HCT116 (cell line): ENCODE data around the gene FAM181A. TPM values are rescaled to one million over a fixed set of nuclear protein-coding genes. Genes with fewer than 3 reads are reported as not detected.

ENCODE experiments used
- ATAC-seq: fragments of 200-7000 bp; cut with Tn5 transposase; 2 replicates; pipeline ENCODE4 v1.9.1; 2020; ENCODE audit warnings: mild to moderate bottlenecking, moderate library complexity
- BruUV-seq: library from RNA; stranded (reverse); fragments of 400-500 nt; replicated peaks from 2 replicates; lab custom pipeline; 2021; lab: Mats Ljungman, UMichigan
- CTCF ChIA-PET: fragments of 300-600 bp; sonication (Branson Sonifier 250); formaldehyde crosslinking; loops from one replicate; lab custom pipeline; 2021; ENCODE audit warnings: antibody characterized with exemption; lab: Charles Lee
- POLR2A ChIA-PET: fragments of 300-600, 350-600 bp; sonication (Branson Sonifier 250); formaldehyde crosslinking; loops from one replicate; lab custom pipeline; 2021; ENCODE audit warnings: antibody characterized with exemption; lab: Charles Lee
- RAD21 ChIA-PET, 2 experiments: fragments of 300-600 bp; sonication (Branson Sonifier 250); formaldehyde crosslinking; loops; one replicate each; lab custom pipeline; 2023; ENCODE audit warnings: low total read pairs in 2 of 2; ENCODE audit not compliant: uncharacterized antibody in 2 of 2, unreplicated experiment in 2 of 2, low non-redundant PET in 1 of 2; lab: Charles Lee
- DNase-seq: peaks from one replicate; pipeline ENCODE4 v3.0.0-alpha.2; 2010; ENCODE audit warnings: low read depth, low spot score
- H2AFZ ChIP-seq: fragments of 200-600 bp; shearing (Covaris generic), sonication (generic); 2 replicates; pipeline ENCODE4 v1.6.1; 2017; ENCODE audit warnings: low read depth, mixed run types, mixed read lengths, antibody characterized with exemption, low read length; ENCODE audit not compliant: poor library complexity, severe bottlenecking
- H3K27ac ChIP-seq: 2 replicates; pipeline ENCODE4 v1.5.1; 2012; ENCODE audit warnings: low read depth, low read length
- H3K27me3 ChIP-seq: fragments of 200-600 bp; sonication (generic); 2 replicates; pipeline ENCODE4 v1.6.1; 2016; ENCODE audit warnings: mixed run types, low read length, mixed read lengths; ENCODE audit not compliant: insufficient read depth
- H3K36me3 ChIP-seq, 2 experiments: fragments of 200-500 bp in 1 of 2; fragments of 200-600 bp in 1 of 2; sonication (Bioruptor generic) in 1 of 2; sonication (generic) in 1 of 2; 2 replicates each; pipeline versions ENCODE4 v1.5.1 to v1.6.1; 2014 to 2016; ENCODE audit warnings: low read length in 2 of 2, inconsistent platforms in 1 of 2, mixed read lengths in 1 of 2, mixed run types in 1 of 2; ENCODE audit not compliant: insufficient read depth in 2 of 2, control insufficient read depth in 1 of 2
- H3K4me1 ChIP-seq, 2 experiments: fragments of 200-600 bp in 1 of 2; sonication (generic) in 1 of 2; 2 replicates each; pipeline versions ENCODE4 v1.5.1 to v1.6.1; 2012 to 2017; ENCODE audit warnings: low read length in 2 of 2, inconsistent platforms in 1 of 2, mild to moderate bottlenecking in 1 of 2, mixed read lengths in 1 of 2, mixed run types in 1 of 2, moderate library complexity in 1 of 2; ENCODE audit not compliant: insufficient read depth in 2 of 2, control insufficient read depth in 1 of 2
- H3K4me2 ChIP-seq: fragments of 200-600 bp; sonication (generic); 2 replicates; pipeline ENCODE4 v1.6.1; 2017; ENCODE audit warnings: mixed run types, low read length, mixed read lengths
- H3K4me3 ChIP-seq, 2 experiments: fragments of 200-600 bp in 1 of 2; sonication (generic) in 1 of 2; replicated peaks in 1 of 2; 2 replicates each; pipeline ENCODE4 v1.5.1; 2011 to 2016; ENCODE audit warnings: low read length in 2 of 2, control low read depth in 1 of 2, low read depth in 1 of 2, mild to moderate bottlenecking in 1 of 2, mixed read lengths in 1 of 2, mixed run types in 1 of 2
- H3K79me2 ChIP-seq: fragments of 200-600 bp; sonication (generic); 2 replicates; pipeline ENCODE4 v1.6.1; 2017; ENCODE audit warnings: mild to moderate bottlenecking, mixed run types, low read length, moderate library complexity, mixed read lengths; ENCODE audit not compliant: insufficient read depth
- H3K9ac ChIP-seq: fragments of 200-600 bp; sonication (generic); 2 replicates; pipeline ENCODE4 v1.6.1; 2016; ENCODE audit warnings: low read length, mixed read lengths
- H3K9me2 ChIP-seq: fragments of 200-600 bp; sonication (generic), shearing (Covaris generic); 2 replicates; pipeline ENCODE4 v1.6.1; 2017; ENCODE audit warnings: mixed run types, mild to moderate bottlenecking, moderate library complexity; ENCODE audit not compliant: insufficient read depth
- H3K9me3 ChIP-seq, 2 experiments: fragments of 200-500 bp in 1 of 2; fragments of 200-600 bp in 1 of 2; sonication (Bioruptor generic) in 1 of 2; sonication (generic) in 1 of 2; 2 replicates each; pipeline ENCODE4 v1.6.1; 2014 to 2017; ENCODE audit warnings: low read length in 2 of 2, mixed read lengths in 2 of 2, inconsistent platforms in 1 of 2, low read depth in 1 of 2, mild to moderate bottlenecking in 1 of 2, mixed run types in 1 of 2, moderate library complexity in 1 of 2; ENCODE audit not compliant: control insufficient read depth in 1 of 2, insufficient read depth in 1 of 2
- H4K20me1 ChIP-seq: fragments of 200-600 bp; sonication (generic), shearing (Covaris generic); 2 replicates; pipeline ENCODE4 v1.6.1; 2017; ENCODE audit warnings: mixed run types, mild to moderate bottlenecking, moderate library complexity; ENCODE audit not compliant: insufficient read depth
- CEBPB ChIP-seq: IDR thresholded peaks from 2 replicates; pipeline ENCODE4 v1.6.1; 2012; ENCODE audit warnings: low read depth
- CTCF ChIP-seq, 3 experiments: fragments of 200-600 bp in 1 of 3; sonication (generic) in 1 of 3; IDR thresholded peaks in 2 of 3; conservative IDR thresholded peaks in 1 of 3; 2 replicates each; pipeline ENCODE4 v1.5.1; 2012 to 2017; ENCODE audit warnings: low read depth in 2 of 3, low read length in 2 of 3, antibody characterized with exemption in 1 of 3, borderline replicate concordance in 1 of 3, control low read depth in 1 of 3, mild to moderate bottlenecking in 1 of 3, mixed read lengths in 1 of 3, mixed run types in 1 of 3, moderate library complexity in 1 of 3; ENCODE audit not compliant: insufficient read depth in 1 of 3
- EGR1 ChIP-seq: IDR thresholded peaks from 2 replicates; pipeline ENCODE4 v1.6.1; 2012; ENCODE audit warnings: low read depth
- ELF1 ChIP-seq: IDR thresholded peaks from 2 replicates; pipeline ENCODE4 v1.6.1; 2012; ENCODE audit warnings: low read depth, borderline replicate concordance
- EZH2phosphoT487 ChIP-seq: fragments of 200-600 bp; IDR thresholded peaks from 2 replicates; pipeline ENCODE4 v1.6.1; 2018; ENCODE audit warnings: antibody characterized with exemption, borderline replicate concordance
- FOSL1 ChIP-seq: IDR thresholded peaks from 2 replicates; pipeline ENCODE4 v1.6.1; 2012; ENCODE audit warnings: low read depth
- POLR2AphosphoS5 ChIP-seq: IDR thresholded peaks from 2 replicates; pipeline ENCODE4 v1.6.1; 2011; ENCODE audit warnings: mild to moderate bottlenecking, low read depth, low read length, moderate library complexity
- RAD21 ChIP-seq: IDR thresholded peaks from 2 replicates; pipeline ENCODE4 v1.6.1; 2012; ENCODE audit warnings: low read depth, mild to moderate bottlenecking
- SIN3A ChIP-seq: IDR thresholded peaks from 2 replicates; pipeline ENCODE4 v1.6.1; 2012; ENCODE audit warnings: low read depth
- SP1 ChIP-seq: IDR thresholded peaks from 2 replicates; pipeline ENCODE4 v1.6.1; 2012; ENCODE audit warnings: low read depth
- TCF7L2 ChIP-seq: IDR thresholded peaks from 2 replicates; pipeline ENCODE4 v1.7.0; 2011; ENCODE audit warnings: borderline replicate concordance, inconsistent platforms; ENCODE audit not compliant: insufficient read depth, insufficient read length; ENCODE audit errors: extremely low read depth
- YY1 ChIP-seq: IDR thresholded peaks from 2 replicates; pipeline ENCODE4 v1.6.1; 2011; ENCODE audit warnings: low read length, low read depth, moderate library complexity, mild to moderate bottlenecking; ENCODE audit not compliant: insufficient replicate concordance; ENCODE audit errors: extremely low read depth
- ZFX ChIP-seq: fragments of 450-650 bp; IDR thresholded peaks from 2 replicates; pipeline ENCODE4 v1.6.1; 2017
- intact Hi-C: fragments of 100-400 bp; cut with micrococcal nuclease; formaldehyde crosslinking; loops from 2 replicates; pipeline ENCODE4 v1.10.0; 2022
- total RNA-seq: library from RNA; stranded (reverse); gene quantifications from one replicate; pipeline ENCODE4 v1.2.1, GENCODE V29; 2021; ENCODE audit not compliant: unreplicated experiment
- TF ChIP-seq, protein P1 (sequence below): IDR thresholded peaks from 2 replicates; pipeline ENCODE4 v1.6.1; 2012
- TF ChIP-seq, protein P2 (sequence below): IDR thresholded peaks from 2 replicates; pipeline ENCODE4 v1.6.1; 2011; ENCODE audit warnings: mild to moderate bottlenecking, low read length, moderate library complexity; ENCODE audit not compliant: insufficient replicate concordance; ENCODE audit errors: extremely low read depth

The FAM181A gene
- total RNA-seq, 1 experiment from 2014 or later: not detected

GRCh38 chr14:93936245-93936644, 9.1 kb downstream of the FAM181A start:
- DNase-seq: no peak
- Histone ChIP-seq H3K9ac (no peak overlapping the region), H3K4me3 (no peak overlapping the region), H4K20me1 (no peaks in the 10 kb centered on the region), H3K4me2 (peak overlapping the region; percentile 23; the same call in 1 of the 2 replicates), H3K4me1 (peaks cover 8 to 28% of the 10 kb centered on the region in 2 experiments), H3K9me2 (no peaks in the 10 kb centered on the region), H2AFZ (no peak overlapping the region), H3K79me2 (no peaks in the 10 kb centered on the region), H3K27ac (no peak overlapping the region), H3K9me3 (no peaks in the 10 kb centered on the region), H3K36me3 (no peaks in the 10 kb centered on the region), H3K27me3 (no peaks in the 10 kb centered on the region)
- ATAC-seq: peak; percentile 72
- ChIA-PET RAD21 (no interaction called here), POLR2A (no interaction called here), CTCF (interaction anchor here (0.9 to 9.4 kb wide), 15 partner anchors 9 to 823 kb away, joined by 3 to 120 read pairs (median 4); partner anchors contain the start of genes CCDC197, FAM181A and OTUB2)
- intact Hi-C loops: no loop called here
- no peak for TF ChIP-seq CEBPB
- no peak for TF ChIP-seq SIN3A
- TF ChIP-seq CTCF (IDR thresholded peaks at IDR 0.05 in 2 of 3, conservative IDR thresholded peaks at IDR 0.05 in 1 of 3; ENCODE audit: borderline replicate concordance in 1 of 3, insufficient read depth in 1 of 3, low read depth in 2 of 3, low read length in 2 of 3): peak; percentile 63 to 86 (median 63)
- TF ChIP-seq, protein P1, sequence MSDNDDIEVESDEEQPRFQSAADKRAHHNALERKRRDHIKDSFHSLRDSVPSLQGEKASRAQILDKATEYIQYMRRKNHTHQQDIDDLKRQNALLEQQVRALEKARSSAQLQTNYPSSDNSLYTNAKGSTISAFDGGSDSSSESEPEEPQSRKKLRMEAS: no peak
- TF ChIP-seq RAD21: peak; percentile 73
- no TSS peak for BruUV-seq

GRCh38 chr14:93936926-93937325, 9.8 kb downstream of the FAM181A start:
- H3K9me2 ChIP-seq: no peaks in the 10 kb centered on the region
- no peaks in the 10 kb centered on the region for H3K27me3 ChIP-seq
- H3K9ac ChIP-seq: no peak overlapping the region
- H3K9me3 ChIP-seq: no peaks in the 10 kb centered on the region
- CTCF ChIA-PET: interaction anchor here (0.7 to 9.4 kb wide), 13 partner anchors 9 to 824 kb away, joined by 3 to 120 read pairs (median 5); partner anchors contain the start of gene CCDC197
- DNase-seq: no peak
- peaks cover 15 to 35% of the 10 kb centered on the region in 2 experiments for H3K4me1 ChIP-seq
- no peak overlapping the region for H3K4me3 ChIP-seq
- POLR2A ChIA-PET: no interaction called here
- H3K27ac ChIP-seq: no peak overlapping the region
- no peaks in the 10 kb centered on the region for H4K20me1 ChIP-seq
- intact Hi-C loops: no loop called here
- BruUV-seq: no TSS peak
- RAD21 ChIA-PET: no interaction called here
- H3K36me3 ChIP-seq: no peaks in the 10 kb centered on the region
- H3K79me2 ChIP-seq: no peaks in the 10 kb centered on the region
- no peak overlapping the region for H2AFZ ChIP-seq
- no peak for ATAC-seq
- H3K4me2 ChIP-seq: no peak overlapping the region
- no peak for TF ChIP-seq YY1
- TF ChIP-seq EGR1: no peak
- no peak for TF ChIP-seq ELF1
- TF ChIP-seq, protein P2, sequence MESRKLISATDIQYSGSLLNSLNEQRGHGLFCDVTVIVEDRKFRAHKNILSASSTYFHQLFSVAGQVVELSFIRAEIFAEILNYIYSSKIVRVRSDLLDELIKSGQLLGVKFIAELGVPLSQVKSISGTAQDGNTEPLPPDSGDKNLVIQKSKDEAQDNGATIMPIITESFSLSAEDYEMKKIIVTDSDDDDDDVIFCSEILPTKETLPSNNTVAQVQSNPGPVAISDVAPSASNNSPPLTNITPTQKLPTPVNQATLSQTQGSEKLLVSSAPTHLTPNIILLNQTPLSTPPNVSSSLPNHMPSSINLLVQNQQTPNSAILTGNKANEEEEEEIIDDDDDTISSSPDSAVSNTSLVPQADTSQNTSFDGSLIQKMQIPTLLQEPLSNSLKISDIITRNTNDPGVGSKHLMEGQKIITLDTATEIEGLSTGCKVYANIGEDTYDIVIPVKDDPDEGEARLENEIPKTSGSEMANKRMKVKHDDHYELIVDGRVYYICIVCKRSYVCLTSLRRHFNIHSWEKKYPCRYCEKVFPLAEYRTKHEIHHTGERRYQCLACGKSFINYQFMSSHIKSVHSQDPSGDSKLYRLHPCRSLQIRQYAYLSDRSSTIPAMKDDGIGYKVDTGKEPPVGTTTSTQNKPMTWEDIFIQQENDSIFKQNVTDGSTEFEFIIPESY: no peak
- no peak for TF ChIP-seq CEBPB
- no peak for TF ChIP-seq FOSL1
- TF ChIP-seq EZH2phosphoT487: no peak
- TF ChIP-seq SIN3A: no peak
- TF ChIP-seq POLR2AphosphoS5: no peak
- no peak for TF ChIP-seq TCF7L2
- no peak for TF ChIP-seq SP1
- TF ChIP-seq ZFX: no peak
- TF ChIP-seq, protein P1: no peak
